OCI-LY3 (cell line): ENCODE data around the gene BTBD1.

ENCODE experiments used
- EZH2phosphoT487 ChIP-seq: fragments of 200-600 bp; shearing (Covaris generic); IDR thresholded peaks from 2 replicates; pipeline ENCODE4 v1.6.1; 2018; ENCODE audit warnings: antibody characterized with exemption, mixed run types, low read depth
- TF ChIP-seq, protein P1 (sequence below): fragments of 200-600, 300-600 bp; sonication (generic); IDR thresholded peaks from 2 replicates; pipeline ENCODE4 v1.5.1; 2014; ENCODE audit warnings: antibody characterized with exemption, low read length, low read depth

DNA sequence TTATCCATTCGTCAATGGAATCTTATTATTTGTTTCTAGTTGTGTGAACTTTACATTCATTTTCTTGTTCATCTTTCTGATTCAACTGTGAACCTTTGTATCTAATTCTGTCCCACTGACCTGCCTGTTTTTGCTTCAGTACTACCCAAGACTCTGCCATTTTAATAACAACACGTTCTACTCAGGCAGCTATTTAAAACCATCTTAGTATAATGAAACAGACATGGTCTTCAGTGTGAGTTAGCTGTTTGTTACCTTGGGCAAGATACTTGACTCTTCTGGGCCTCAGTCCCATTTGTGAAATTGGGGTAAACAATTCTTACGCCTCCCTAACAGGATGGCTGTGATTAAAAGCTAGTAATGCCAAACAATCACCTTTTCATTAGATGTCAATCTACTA lies 1.6 kb downstream of the BTBD1 start:
- TF ChIP-seq, protein P1, sequence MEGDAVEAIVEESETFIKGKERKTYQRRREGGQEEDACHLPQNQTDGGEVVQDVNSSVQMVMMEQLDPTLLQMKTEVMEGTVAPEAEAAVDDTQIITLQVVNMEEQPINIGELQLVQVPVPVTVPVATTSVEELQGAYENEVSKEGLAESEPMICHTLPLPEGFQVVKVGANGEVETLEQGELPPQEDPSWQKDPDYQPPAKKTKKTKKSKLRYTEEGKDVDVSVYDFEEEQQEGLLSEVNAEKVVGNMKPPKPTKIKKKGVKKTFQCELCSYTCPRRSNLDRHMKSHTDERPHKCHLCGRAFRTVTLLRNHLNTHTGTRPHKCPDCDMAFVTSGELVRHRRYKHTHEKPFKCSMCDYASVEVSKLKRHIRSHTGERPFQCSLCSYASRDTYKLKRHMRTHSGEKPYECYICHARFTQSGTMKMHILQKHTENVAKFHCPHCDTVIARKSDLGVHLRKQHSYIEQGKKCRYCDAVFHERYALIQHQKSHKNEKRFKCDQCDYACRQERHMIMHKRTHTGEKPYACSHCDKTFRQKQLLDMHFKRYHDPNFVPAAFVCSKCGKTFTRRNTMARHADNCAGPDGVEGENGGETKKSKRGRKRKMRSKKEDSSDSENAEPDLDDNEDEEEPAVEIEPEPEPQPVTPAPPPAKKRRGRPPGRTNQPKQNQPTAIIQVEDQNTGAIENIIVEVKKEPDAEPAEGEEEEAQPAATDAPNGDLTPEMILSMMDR = no peak
- TF ChIP-seq EZH2phosphoT487 = no peak
